ENCODE results near the gene CMIP. TPM values are rescaled to one million over a fixed set of nuclear protein-coding genes. Genes with fewer than 3 reads are reported as not detected.

CMIP gene
- total RNA-seq, 2 donors from 2014 or later, result 7.7 to 19.2 TPM

DNA sequence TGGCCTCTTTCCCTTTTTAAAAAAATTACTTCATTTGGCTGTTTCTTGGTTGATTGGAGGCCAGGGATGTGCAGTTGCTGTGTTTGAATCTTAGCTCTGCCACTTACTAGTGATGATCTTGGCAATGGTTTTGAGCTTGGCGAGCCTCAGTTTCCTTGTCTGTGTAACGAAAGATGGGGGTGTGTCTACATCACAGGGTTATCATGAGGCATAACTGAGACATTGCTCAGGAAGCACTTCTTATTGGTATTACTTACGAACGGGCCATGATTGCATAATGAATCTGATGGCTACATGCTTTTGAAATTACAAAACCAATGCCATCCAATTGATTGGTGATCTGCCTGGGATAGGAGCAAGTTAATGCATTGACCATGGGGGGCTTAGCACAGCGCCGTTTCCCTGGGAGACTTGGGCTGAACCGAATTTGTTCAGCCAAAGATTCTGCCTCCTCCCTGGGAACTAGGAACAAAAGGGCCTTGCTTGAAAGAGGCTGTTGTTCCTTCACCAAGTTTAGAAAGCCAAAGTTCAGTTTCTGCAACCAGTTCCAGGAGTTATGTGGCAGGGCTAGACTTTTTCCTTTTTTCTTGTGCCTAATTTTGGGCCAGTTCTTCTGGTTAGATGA, 21.9 kb downstream of the CMIP start:
- H3K4me1 ChIP-seq, result peaks cover 0 to 32% of the 10 kb centered on the region in 2 donors
- no peaks in the 10 kb centered on the region for H3K27me3 ChIP-seq
- no peak overlapping the region for H3K4me3 ChIP-seq
- DNase-seq (ENCODE audit: low spot score), result no peak
- TF ChIP-seq, protein P1, sequence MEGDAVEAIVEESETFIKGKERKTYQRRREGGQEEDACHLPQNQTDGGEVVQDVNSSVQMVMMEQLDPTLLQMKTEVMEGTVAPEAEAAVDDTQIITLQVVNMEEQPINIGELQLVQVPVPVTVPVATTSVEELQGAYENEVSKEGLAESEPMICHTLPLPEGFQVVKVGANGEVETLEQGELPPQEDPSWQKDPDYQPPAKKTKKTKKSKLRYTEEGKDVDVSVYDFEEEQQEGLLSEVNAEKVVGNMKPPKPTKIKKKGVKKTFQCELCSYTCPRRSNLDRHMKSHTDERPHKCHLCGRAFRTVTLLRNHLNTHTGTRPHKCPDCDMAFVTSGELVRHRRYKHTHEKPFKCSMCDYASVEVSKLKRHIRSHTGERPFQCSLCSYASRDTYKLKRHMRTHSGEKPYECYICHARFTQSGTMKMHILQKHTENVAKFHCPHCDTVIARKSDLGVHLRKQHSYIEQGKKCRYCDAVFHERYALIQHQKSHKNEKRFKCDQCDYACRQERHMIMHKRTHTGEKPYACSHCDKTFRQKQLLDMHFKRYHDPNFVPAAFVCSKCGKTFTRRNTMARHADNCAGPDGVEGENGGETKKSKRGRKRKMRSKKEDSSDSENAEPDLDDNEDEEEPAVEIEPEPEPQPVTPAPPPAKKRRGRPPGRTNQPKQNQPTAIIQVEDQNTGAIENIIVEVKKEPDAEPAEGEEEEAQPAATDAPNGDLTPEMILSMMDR (IDR thresholded peaks at IDR 0.05), result no peak
- H3K27ac ChIP-seq, result peak overlapping the region in 1 of 2 donors; percentile 38
- no peaks in the 10 kb centered on the region for H3K9me3 ChIP-seq
- H3K36me3 ChIP-seq, result no peaks in the 10 kb centered on the region

DNA sequence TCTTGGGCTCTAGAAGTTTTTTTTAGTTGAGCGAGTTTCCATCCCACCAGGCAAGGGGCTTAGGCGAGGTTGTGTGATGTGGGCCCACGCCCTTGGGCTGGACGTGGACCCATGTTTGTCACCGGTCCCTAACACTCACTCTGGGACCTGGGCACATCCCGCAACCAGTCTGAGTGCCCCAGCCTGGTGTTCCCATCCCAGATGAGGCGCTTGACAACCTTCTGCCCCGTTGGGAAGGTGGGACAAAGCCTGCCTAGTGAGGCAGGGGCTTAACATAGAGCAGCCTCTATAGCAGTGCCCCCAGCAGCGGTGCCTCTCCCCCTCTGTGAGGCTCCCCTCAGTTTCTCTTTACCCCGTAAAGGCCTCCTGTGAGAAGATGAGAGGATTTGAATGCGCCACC, 22.5 kb downstream of the CMIP start:
- no peaks in the 10 kb centered on the region for H3K36me3 ChIP-seq
- no peak overlapping the region for H3K4me3 ChIP-seq
- DNase-seq (ENCODE audit: low spot score), result no peak
- H3K9me3 ChIP-seq, result no peaks in the 10 kb centered on the region
- peaks cover 0 to 31% of the 10 kb centered on the region in 2 donors for H3K4me1 ChIP-seq
- TF ChIP-seq, protein P1 (IDR thresholded peaks at IDR 0.05), result no peak
- H3K27ac ChIP-seq, result peak overlapping the region in 1 of 2 donors; percentile 38
- H3K27me3 ChIP-seq, result no peaks in the 10 kb centered on the region

DNA sequence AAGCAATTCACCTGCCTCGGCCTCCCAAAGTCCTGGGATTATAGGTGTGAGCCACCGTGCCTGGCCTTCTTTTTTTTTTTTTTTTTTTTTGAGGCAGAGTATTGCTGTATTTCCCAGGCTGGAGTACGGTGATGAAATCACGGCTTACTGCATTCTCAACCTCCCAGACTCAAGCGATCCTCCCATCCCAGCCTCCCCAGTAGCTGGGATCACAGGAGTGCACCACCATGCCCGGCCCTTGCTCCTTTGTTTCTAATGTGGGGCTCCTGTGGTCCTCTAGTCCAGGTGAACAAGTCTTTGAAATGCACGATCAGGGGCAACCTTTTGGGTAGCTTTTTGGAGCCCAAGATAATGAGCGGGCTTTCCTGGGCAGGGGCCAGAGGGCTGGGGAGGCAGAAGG, 23.2 kb downstream of the CMIP start:
- Histone ChIP-seq H3K36me3 (no peaks in the 10 kb centered on the region), H3K9me3 (no peaks in the 10 kb centered on the region), H3K27me3 (no peaks in the 10 kb centered on the region), H3K27ac (no peak overlapping the region), H3K4me3 (no peak overlapping the region), H3K4me1 (peaks cover 0 to 33% of the 10 kb centered on the region in 2 donors)
- TF ChIP-seq, protein P1 (IDR thresholded peaks at IDR 0.05), result no peak
- DNase-seq (ENCODE audit: low spot score), result no peak

DNA sequence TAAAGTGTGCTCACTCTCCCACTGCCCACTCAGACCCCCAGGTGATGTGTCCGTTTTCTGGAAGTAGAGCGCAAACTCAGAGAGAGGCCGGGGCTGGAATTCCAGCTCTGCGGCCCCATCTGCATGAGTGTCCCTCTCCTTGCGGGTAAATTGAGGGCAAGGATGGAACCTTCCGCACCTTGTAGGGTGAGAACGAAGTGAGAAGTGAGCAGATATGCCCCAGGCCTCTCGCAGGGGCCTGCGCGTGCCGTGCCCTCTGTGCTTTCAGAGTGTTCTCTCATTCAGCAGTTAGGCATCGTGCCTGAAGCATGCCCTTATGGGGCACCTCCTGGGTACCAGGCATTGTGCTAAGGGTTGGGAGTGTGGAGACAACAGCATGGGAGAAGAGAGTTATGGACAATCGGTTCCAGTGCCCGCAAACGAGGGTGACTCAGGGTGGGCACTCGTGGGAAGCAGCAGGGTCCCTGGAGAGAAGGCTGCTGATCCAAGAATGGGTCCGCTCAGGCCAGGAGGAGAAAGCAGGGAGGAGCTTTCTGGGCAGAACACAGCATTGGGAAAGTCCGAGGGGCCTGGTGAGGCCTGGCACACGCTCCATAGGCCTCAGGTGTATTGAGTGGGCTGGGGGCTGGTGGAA, 23.8 kb downstream of the CMIP start:
- Histone ChIP-seq H3K4me1 (peaks cover 0 to 38% of the 10 kb centered on the region in 2 donors), H3K27me3 (no peaks in the 10 kb centered on the region), H3K27ac (no peak overlapping the region), H3K36me3 (no peaks in the 10 kb centered on the region), H3K4me3 (no peak overlapping the region), H3K9me3 (no peaks in the 10 kb centered on the region)
- TF ChIP-seq, protein P1 (IDR thresholded peaks at IDR 0.05), result no peak
- DNase-seq (ENCODE audit: low spot score), result no peak

DNA sequence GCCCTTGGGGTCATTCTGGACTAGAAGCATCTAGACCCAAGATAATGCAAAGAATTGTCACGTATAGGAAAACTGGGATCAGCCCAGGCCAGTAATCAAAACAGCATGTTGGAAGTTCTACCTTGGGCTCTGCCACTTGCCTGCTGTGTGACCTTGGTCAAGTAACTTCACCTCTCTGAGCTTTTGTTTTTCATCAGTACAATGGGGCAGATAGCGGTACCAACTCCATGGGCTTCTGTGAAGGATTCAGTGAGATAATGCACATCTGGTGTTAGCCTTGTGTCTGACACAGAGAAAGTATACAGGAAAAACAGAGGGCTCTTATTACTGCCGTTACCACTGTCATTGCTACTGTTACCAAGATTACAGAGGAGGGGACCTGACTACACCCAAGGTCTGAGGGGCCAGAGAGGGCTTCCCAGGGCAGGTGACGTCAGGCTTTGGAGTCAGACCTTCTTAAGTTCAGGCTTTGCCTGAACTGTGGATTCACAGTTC, 24.6 kb downstream of the CMIP start:
- H3K4me1 ChIP-seq, result peaks cover 0 to 47% of the 10 kb centered on the region in 2 donors
- H3K4me3 ChIP-seq, result no peak overlapping the region
- H3K9me3 ChIP-seq, result no peaks in the 10 kb centered on the region
- DNase-seq (ENCODE audit: low spot score), result no peak
- no peaks in the 10 kb centered on the region for H3K27me3 ChIP-seq
- TF ChIP-seq, protein P1 (IDR thresholded peaks at IDR 0.05), result no peak
- H3K36me3 ChIP-seq, result no peaks in the 10 kb centered on the region
- no peak overlapping the region for H3K27ac ChIP-seq

Data from right atrium auricular region (tissue), 2 donors.